Right hindlimb (tissue), 1 donor: ENCODE results near the gene FHIT.
A peak's percentile ranks its signal among the peaks of the same experiment; 100 is the strongest.

ENCODE experiments used
- DNase-seq: peaks from one replicate; pipeline ENCODE4 v3.0.0-alpha.2; 2018

The FHIT gene

GRCh38 chr3:61251174-61251972 is at the start of gene FHIT:
Gene FHIT, minus strand, starts transcription at chr3:61251452.
- DNase-seq: peak; percentile 97

- DNase-seq: no peak
Measured at GRCh38 chr3:61300786-61301185, 49.5 kb upstream of the FHIT start.

GRCh38 chr3:61300006-61300380 is 48.7 kb upstream of the FHIT start:
- DNase-seq: no peak

- no peak for DNase-seq
Measured at GRCh38 chr3:61299343-61300005, 48.2 kb upstream of the FHIT start.

GRCh38 chr3:61297821-61298220 is 46.6 kb upstream of the FHIT start:
- no peak for DNase-seq

- no peak for DNase-seq
Measured at GRCh38 chr3:61288446-61288845, 37.2 kb upstream of the FHIT start.

- DNase-seq: no peak
Measured at GRCh38 chr3:61283876-61284275, 32.6 kb upstream of the FHIT start.

- no peak for DNase-seq
Measured at GRCh38 chr3:61278713-61279112, 27.5 kb upstream of the FHIT start.

GRCh38 chr3:61277411-61277810 is 26.2 kb upstream of the FHIT start:
- no peak for DNase-seq

GRCh38 chr3:61269435-61269834 is 18.2 kb upstream of the FHIT start:
- no peak for DNase-seq

GRCh38 chr3:61268644-61269043 is 17.4 kb upstream of the FHIT start:
- DNase-seq: no peak

- DNase-seq: no peak
Measured at GRCh38 chr3:61264281-61264680, 13.0 kb upstream of the FHIT start.

- DNase-seq: no peak
Measured at GRCh38 chr3:61257148-61257547, 5.9 kb upstream of the FHIT start.

GRCh38 chr3:61253756-61254155 is 2.5 kb upstream of the FHIT start:
- DNase-seq: no peak

- DNase-seq: no peak
Measured at GRCh38 chr3:61252836-61253235, 1.6 kb upstream of the FHIT start.

- peak; percentile 52 for DNase-seq
Measured at GRCh38 chr3:61250784-61251173, 473 bp downstream of the FHIT start.

GRCh38 chr3:61248496-61248895 is 2.8 kb downstream of the FHIT start:
- no peak for DNase-seq

GRCh38 chr3:61247191-61247590 is 4.1 kb downstream of the FHIT start:
- no peak for DNase-seq

- DNase-seq: peak; percentile 59
Measured at GRCh38 chr3:61239871-61240270, 11.4 kb downstream of the FHIT start.

- no peak for DNase-seq
Measured at GRCh38 chr3:61237858-61238257, 13.4 kb downstream of the FHIT start.

- DNase-seq: no peak
Measured at GRCh38 chr3:61236556-61236955, 14.7 kb downstream of the FHIT start.

GRCh38 chr3:61233746-61234145 is 17.5 kb downstream of the FHIT start:
- DNase-seq: no peak

- DNase-seq: no peak
Measured at GRCh38 chr3:61231693-61232092, 19.6 kb downstream of the FHIT start.

GRCh38 chr3:61227799-61228198 is 23.5 kb downstream of the FHIT start:
- DNase-seq: no peak
